HG03575 (cell line): ENCODE data around the gene NUPR1.
"Not testable (repeated sequence)": the region's sequence is repeated elsewhere in the genome, so short reads cannot be mapped to it uniquely, and the experiment has no call there.

Experiments used
- ATAC-seq: cut with Tn5 transposase; IDR thresholded peaks from one replicate; pipeline ENCODE4 v1.9.1; 2021; ENCODE audit not compliant: unreplicated experiment, insufficient number of reproducible peaks, low FRiP score; ENCODE audit errors: extremely low read depth

The NUPR1 gene

DNA sequence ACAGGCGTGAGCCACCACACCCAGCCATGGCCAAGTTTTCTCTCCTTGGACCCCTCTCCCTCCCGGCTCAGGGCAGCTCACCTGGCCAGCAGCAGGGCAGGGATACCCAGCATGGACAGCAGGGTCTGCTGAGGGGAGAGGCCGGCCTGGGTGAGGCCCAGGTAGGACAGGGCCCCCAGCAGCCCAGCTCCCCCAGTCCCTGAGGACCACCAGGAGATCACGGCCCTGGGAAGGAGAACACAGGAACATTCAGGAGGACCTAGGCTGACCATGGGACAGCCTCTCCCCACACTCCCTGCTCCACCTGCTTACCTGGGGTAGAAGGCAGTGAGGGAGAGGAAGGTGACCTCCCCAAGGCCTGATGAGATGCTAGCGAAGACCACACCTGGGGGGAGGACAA, 52.5 kb downstream of the NUPR1 start:
- ATAC-seq: no peak

DNA sequence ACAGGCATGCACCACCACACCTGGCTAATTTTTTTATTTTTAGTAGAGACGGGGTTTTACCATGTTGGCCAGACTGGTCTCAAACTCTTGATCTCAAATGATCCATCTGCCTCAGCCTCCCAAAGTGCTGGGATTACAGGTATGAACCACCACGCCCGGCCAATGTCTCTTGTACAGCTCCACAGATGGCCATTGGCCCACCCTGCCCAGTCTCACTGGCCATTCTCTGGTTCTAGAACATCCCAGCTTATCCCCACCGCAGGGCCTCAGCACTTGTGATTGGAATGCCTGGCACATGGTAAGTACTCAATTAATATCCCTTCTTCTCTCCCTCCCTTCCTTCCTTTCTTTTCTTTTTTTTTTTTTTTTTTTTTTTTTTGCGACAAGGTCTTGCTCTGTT, 55.4 kb downstream of the NUPR1 start:
- not testable (repeated sequence) for ATAC-seq
